Esophagus mucosa (tissue), 1 donor: ENCODE measurements around the gene B3GNT5. TPM values are rescaled to one million over a fixed set of nuclear protein-coding genes. Genes with fewer than 3 reads are reported as not detected.

Experiments
- ATAC-seq: fragments of 200-7000 bp; cut with Tn5 transposase; one replicate; pipeline ENCODE4 v1.9.1; 2020
- total RNA-seq: library from RNA; stranded (reverse); gene quantifications from one replicate; pipeline ENCODE4 v1.2.4, GENCODE V29; 2023
- donor health status: DM: yes; HTN: yes; CAD: no.

Gene B3GNT5
- total RNA-seq, 1 donor from 2014 or later: 70.7 TPM

GRCh38 chr3:183230826-183231225 lies 22.2 kb upstream of the B3GNT5 start:
- ATAC-seq: no peak

GRCh38 chr3:183233966-183234365 lies 19.1 kb upstream of the B3GNT5 start:
- ATAC-seq: no peak

- no peak for ATAC-seq
Observed at GRCh38 chr3:183239046-183239445, 14.0 kb upstream of the B3GNT5 start.

GRCh38 chr3:183242431-183242830 lies 10.6 kb upstream of the B3GNT5 start:
- no peak for ATAC-seq

GRCh38 chr3:183244219-183244618 lies 8.8 kb upstream of the B3GNT5 start:
- ATAC-seq: no peak

GRCh38 chr3:183244981-183245476 lies 8.0 kb upstream of the B3GNT5 start:
- ATAC-seq: no peak

- ATAC-seq: no peak
Observed at GRCh38 chr3:183247011-183247589, 6.0 kb upstream of the B3GNT5 start.

GRCh38 chr3:183249006-183249718 lies 3.9 kb upstream of the B3GNT5 start:
- no peak for ATAC-seq

- no peak for ATAC-seq
Observed at GRCh38 chr3:183252118-183252782, 803 bp upstream of the B3GNT5 start.

- peak; percentile 56 for ATAC-seq
Observed at GRCh38 chr3:183253528-183254486, 754 bp downstream of the B3GNT5 start.

GRCh38 chr3:183254487-183255347 lies 1.7 kb downstream of the B3GNT5 start:
- ATAC-seq: peak; percentile 6

GRCh38 chr3:183255348-183255730 lies 2.3 kb downstream of the B3GNT5 start:
- peak; percentile 17 for ATAC-seq

- no peak for ATAC-seq
Observed at GRCh38 chr3:183259087-183259486, 6.0 kb downstream of the B3GNT5 start.

GRCh38 chr3:183259621-183260020 lies 6.6 kb downstream of the B3GNT5 start:
- ATAC-seq: no peak

- peak; percentile 4 for ATAC-seq
Observed at GRCh38 chr3:183260167-183260904, 7.3 kb downstream of the B3GNT5 start.

GRCh38 chr3:183261151-183261724 lies 8.2 kb downstream of the B3GNT5 start:
- ATAC-seq: no peak

GRCh38 chr3:183262875-183263378 lies 9.9 kb downstream of the B3GNT5 start:
- no peak for ATAC-seq

- no peak for ATAC-seq
Observed at GRCh38 chr3:183264268-183264667, 11.2 kb downstream of the B3GNT5 start.

GRCh38 chr3:183265157-183265642 lies 12.1 kb downstream of the B3GNT5 start:
- ATAC-seq: peak; percentile 57

GRCh38 chr3:183265834-183266417 lies 12.9 kb downstream of the B3GNT5 start:
- peak; percentile 93 for ATAC-seq
